Ovary (tissue), 9 donors: ENCODE measurements around the gene DCT. TPM values are rescaled to one million over a fixed set of nuclear protein-coding genes. Genes with fewer than 3 reads are reported as not detected.
"Not testable (repeated sequence)": the region's sequence is repeated elsewhere in the genome, so short reads cannot be mapped to it uniquely, and the experiment has no call there.

Source experiments
- DNase-seq, 5 donors: peaks; one replicate each; pipeline ENCODE4 v3.0.0-alpha.2; 2019 to 2020
- H3K27ac ChIP-seq, 2 donors: fragments of 200-600 bp; one replicate each; pipeline versions ENCODE4 v1.5.1 to v1.8.0; 2019 to 2022
- H3K27me3 ChIP-seq: fragments of 200-600 bp; one replicate; pipeline ENCODE4 v1.8.0; 2022
- H3K36me3 ChIP-seq: fragments of 200-600 bp; sonication (generic); one replicate; pipeline ENCODE4 v1.5.1; 2019
- H3K4me1 ChIP-seq: one replicate; pipeline ENCODE4 v1.8.1; 2013; ENCODE audit warnings: mild to moderate bottlenecking, moderate library complexity; ENCODE audit not compliant: insufficient read depth
- H3K4me3 ChIP-seq: fragments of 200-600 bp; sonication (generic); one replicate; pipeline ENCODE4 v1.5.1; 2017
- H3K9me3 ChIP-seq, 2 donors: fragments of 200-600 bp in 1 of 2; sonication (generic) in 1 of 2; one replicate each; pipeline versions ENCODE4 v1.5.1 to v1.8.1; 2013 to 2019; ENCODE audit warnings: mild to moderate bottlenecking in 1 of 2, moderate library complexity in 1 of 2
- CTCF ChIP-seq, 3 donors: fragments of 450-650 bp in 2 of 3; fragments of 200-600 bp in 1 of 3; IDR thresholded peaks; one replicate each; pipeline versions ENCODE4 v1.5.1 to v1.8.0; 2016 to 2022; ENCODE audit warnings: antibody characterized with exemption in 3 of 3, mild to moderate bottlenecking in 1 of 3
- EP300 ChIP-seq: sonication (generic); formaldehyde crosslinking; IDR thresholded peaks from one replicate; pipeline ENCODE4 v1.6.1; 2017; ENCODE audit warnings: antibody characterized with exemption
- POLR2A ChIP-seq: fragments of 450-650 bp; IDR thresholded peaks from one replicate; pipeline ENCODE4 v1.6.1; 2017; ENCODE audit warnings: antibody characterized with exemption, mild to moderate bottlenecking, moderate library complexity
- WGBS, 3 donors: extraction: QIAGEN DNeasy Blood & Tissue Kit in 1 of 3; methylation state at CpG; one replicate each; pipeline versions ENCODE4 v1.1.5 to v1.1.7; 2013 to 2017; 5-methylcytosine and 5-hydroxymethylcytosine counted together
- intact Hi-C, 4 donors: fragments of 100-400 bp; cut with DNase I; formaldehyde crosslinking; loops; one replicate each; pipeline versions ENCODE4 v1.11.0 to v1.15.1; 2022 to 2023
- polyA plus RNA-seq, 2 donors: library from polyadenylated mRNA; stranded (reverse); fragments of 200-250 nt in 1 of 2; fragments of 350-450 nt in 1 of 2; fragmentation: Illumina TruSeq in 1 of 2; extraction: RNeasy Lipid Tissue Mini Kit (QIAGEN cat#74804) in 1 of 2; gene quantifications; one replicate each; pipeline ENCODE4 v1.2.3, GENCODE V29; 2013 to 2014
- total RNA-seq, 7 donors: library from RNA; depleted of rRNA in 2 of 7; stranded (reverse); fragments of >200 nt in 2 of 7; fragmentation: NEBNext Ultra II Directional in 3 of 7; extraction: Animal tissue kit (Norgen Biotek cat#: 25700) in 3 of 7; gene quantifications; one replicate each; pipeline versions ENCODE4 v1.1.0 to v1.2.4, GENCODE V29; 2016 to 2023
- donor health status: DM: no; HTN: no; CAD: no; lungs with moderate emphysema.
- donor health status: DM: no; HTN: no; CAD: no.
- donor health status: Bipolar disorder and iron deficiency.
- donor health status: DM: yes; HTN: yes; CAD: no.
- donor health status: DM: no; HTN: no; CAD: no.
- donor health status: DM: yes; HTN: yes; CAD: no.

DCT gene
- total and polyA plus RNA-seq, 9 donors: 0.27 to 0.92 (median 0.58) TPM

DNA sequence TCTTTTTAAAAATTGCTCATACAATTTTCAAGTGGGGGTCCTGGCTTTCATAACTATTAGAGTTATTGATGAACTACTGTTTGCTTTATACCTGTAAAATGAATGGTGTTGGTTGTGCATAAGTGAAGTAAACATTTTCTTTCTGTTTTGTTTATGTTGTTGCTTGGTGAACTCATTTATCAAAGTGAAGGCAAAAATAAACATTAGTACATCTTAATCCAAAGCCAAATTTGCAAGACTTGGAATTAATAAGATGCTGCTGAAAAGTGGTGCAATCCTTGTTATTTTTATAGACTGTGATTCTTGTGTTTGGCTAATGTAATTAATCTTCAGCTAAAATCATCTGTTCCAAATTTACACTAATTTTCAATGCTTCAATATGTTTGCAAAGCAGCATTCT is 24.4 kb upstream of the DCT start:
- DNase-seq: no peak
- H3K36me3 ChIP-seq: no peaks in the 10 kb centered on the region
- H3K9me3 ChIP-seq: no peaks in the 10 kb centered on the region
- no peak overlapping the region for H3K4me3 ChIP-seq
- intact Hi-C loops: no loop called here
- H3K27ac ChIP-seq: no peak overlapping the region
- H3K4me1 ChIP-seq: no peaks in the 10 kb centered on the region
- H3K27me3 ChIP-seq: no peaks in the 10 kb centered on the region
- TF ChIP-seq EP300 (no peak), POLR2A (no peak), CTCF (IDR thresholded peaks at IDR 0.05) (no peak)

- 84 to 95% (median 91%) methylated on average over 4 of the region's 4 CpGs for WGBS, 3 donors
- H3K4me1 ChIP-seq, H3K4me3 ChIP-seq, H3K36me3 ChIP-seq, H3K9me3 ChIP-seq, H3K27ac ChIP-seq, intact Hi-C loops, H3K27me3 ChIP-seq, DNase-seq: not testable (repeated sequence)
Observed at GRCh38 chr13:94498831-94499230, 19.3 kb upstream of the DCT start.

DNA sequence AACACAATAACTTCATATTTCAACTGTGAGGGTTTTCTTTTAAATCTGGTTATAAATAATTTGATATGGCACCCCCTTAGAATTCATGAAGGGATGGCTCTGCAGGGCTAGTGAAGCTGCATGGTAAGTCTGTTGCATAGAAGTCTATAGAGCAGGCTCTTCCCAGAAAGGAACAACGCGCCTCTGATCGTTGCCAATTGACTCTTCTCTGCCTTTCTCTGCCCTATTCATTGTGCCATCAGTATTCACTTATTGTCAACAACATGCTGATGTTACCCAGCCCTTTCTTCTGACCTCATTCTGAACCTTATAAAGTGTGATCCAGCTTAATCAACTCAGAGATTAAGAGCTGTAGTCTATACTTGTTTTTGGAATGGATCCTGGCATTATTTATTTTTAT is 16.3 kb upstream of the DCT start:
- 90 to 93% (median 92%) methylated on average over 3 of the region's 3 CpGs for WGBS, 3 donors
- intact Hi-C loops: no loop called here
- Histone ChIP-seq H3K27me3 (no peaks in the 10 kb centered on the region), H3K36me3 (no peaks in the 10 kb centered on the region), H3K4me3 (no peak overlapping the region), H3K9me3 (no peaks in the 10 kb centered on the region), H3K4me1 (no peaks in the 10 kb centered on the region), H3K27ac (no peak overlapping the region)
- TF ChIP-seq POLR2A (no peak), EP300 (no peak), CTCF (IDR thresholded peaks at IDR 0.05) (no peak)
- DNase-seq: no peak

DNA sequence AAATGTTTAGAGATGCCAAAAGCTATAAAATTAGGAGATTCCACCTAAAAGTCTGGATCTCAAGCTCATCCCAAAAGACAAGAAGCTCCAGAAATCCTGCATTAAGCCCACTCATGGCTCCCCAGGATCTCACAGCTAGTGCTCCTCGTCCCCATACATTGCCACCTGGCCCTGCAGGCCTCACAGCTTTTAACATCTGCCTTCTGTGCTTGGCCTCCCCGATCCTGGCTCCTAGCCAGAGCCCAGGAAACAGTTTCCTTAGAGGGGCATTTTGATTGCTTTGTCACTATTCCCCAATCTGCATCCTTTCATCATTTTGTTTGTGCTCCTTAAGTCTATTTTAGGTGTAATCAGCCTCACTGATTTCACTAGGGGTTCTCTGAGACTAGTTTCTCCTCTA is 14.5 kb upstream of the DCT start:
- H3K36me3 ChIP-seq: no peaks in the 10 kb centered on the region
- no peak overlapping the region for H3K27ac ChIP-seq
- DNase-seq: no peak
- no peak for TF ChIP-seq POLR2A
- no peak for TF ChIP-seq EP300
- TF ChIP-seq CTCF (IDR thresholded peaks at IDR 0.05): no peak
- no peaks in the 10 kb centered on the region for H3K27me3 ChIP-seq
- intact Hi-C loops: no loop called here
- 18 to 28% (median 21%) methylated on average over 2 of the region's 2 CpGs for WGBS, 3 donors
- no peaks in the 10 kb centered on the region for H3K4me1 ChIP-seq
- no peak overlapping the region for H3K4me3 ChIP-seq
- H3K9me3 ChIP-seq: no peaks in the 10 kb centered on the region

DNA sequence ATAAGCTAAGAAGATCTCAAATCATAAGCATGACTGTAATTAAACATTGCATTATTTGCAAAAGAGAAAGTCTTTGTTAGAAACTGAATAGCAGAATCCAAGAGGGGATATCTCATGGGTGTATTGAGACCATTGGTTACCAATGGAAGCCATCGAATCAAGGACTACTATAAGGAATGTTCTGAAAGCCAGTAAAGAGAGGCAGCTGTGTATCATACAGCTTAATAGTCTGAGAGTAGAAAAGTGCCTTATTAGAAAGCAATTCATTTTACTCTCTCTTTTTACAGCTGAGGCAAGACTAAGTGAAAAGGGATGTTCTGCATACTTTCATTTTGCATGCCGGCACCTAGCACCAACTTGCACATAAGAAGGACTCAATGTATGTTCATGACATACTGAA is 7.6 kb upstream of the DCT start:
- Histone ChIP-seq H3K36me3 (no peaks in the 10 kb centered on the region), H3K4me1 (no peaks in the 10 kb centered on the region), H3K27ac (no peak overlapping the region), H3K4me3 (no peak overlapping the region), H3K27me3 (no peaks in the 10 kb centered on the region), H3K9me3 (no peaks in the 10 kb centered on the region)
- intact Hi-C loops: loop anchor here in 1 of 4 donors (5.0 kb wide), 1 partner anchor 600 kb away; no protein-coding TSS in a partner anchor
- TF ChIP-seq EP300 (no peak), CTCF (IDR thresholded peaks at IDR 0.05) (no peak), POLR2A (no peak)
- WGBS, 3 donors: 63 to 76% (median 71%) methylated on average over 2 of the region's 2 CpGs
- no peak for DNase-seq
